Hepatocyte (in vitro differentiated cells): ENCODE measurements around the gene MAPK13. TPM values are rescaled to one million over a fixed set of nuclear protein-coding genes. Genes with fewer than 3 reads are reported as not detected.

Experiments used
- DNase-seq: peaks from one replicate; pipeline ENCODE4 v3.0.0-alpha.2; 2016; ENCODE audit warnings: low spot score
- H2AFZ ChIP-seq: fragments of 200-600 bp; sonication (generic); 2 replicates; pipeline ENCODE4 v1.6.0; 2016; ENCODE audit warnings: antibody characterized with exemption, mild to moderate bottlenecking
- H3K27ac ChIP-seq: fragments of 200-600 bp; sonication (generic); 2 replicates; pipeline ENCODE4 v1.5.1; 2016; ENCODE audit warnings: mild to moderate bottlenecking
- H3K27me3 ChIP-seq: fragments of 200-600 bp; sonication (generic); 2 replicates; pipeline ENCODE4 v1.6.1; 2016
- H3K36me3 ChIP-seq: fragments of 200-600 bp; sonication (generic); replicated peaks from 2 replicates; pipeline ENCODE4 v1.5.1; 2016; ENCODE audit warnings: low read depth; ENCODE audit not compliant: insufficient read depth
- H3K4me1 ChIP-seq: fragments of 200-600 bp; sonication (generic); 2 replicates; pipeline ENCODE4 v1.5.1; 2016; ENCODE audit warnings: mild to moderate bottlenecking, moderate library complexity; ENCODE audit not compliant: insufficient read depth
- H3K4me2 ChIP-seq: fragments of 200-600 bp; sonication (generic); 2 replicates; pipeline ENCODE4 v1.6.0; 2016
- H3K4me3 ChIP-seq: fragments of 200-600 bp; sonication (generic); 2 replicates; pipeline ENCODE4 v1.5.1; 2016; ENCODE audit warnings: mild to moderate bottlenecking
- H3K79me2 ChIP-seq: fragments of 200-600 bp; sonication (generic); 2 replicates; pipeline ENCODE4 v1.6.0; 2017; ENCODE audit warnings: mild to moderate bottlenecking
- H3K9me2 ChIP-seq: fragments of 200-600 bp; sonication (generic); replicated peaks from 2 replicates; pipeline ENCODE4 v1.6.0; 2017; ENCODE audit warnings: mild to moderate bottlenecking; ENCODE audit not compliant: insufficient read depth
- H3K9me3 ChIP-seq: fragments of 200-600 bp; sonication (generic); 2 replicates; pipeline ENCODE4 v1.5.1; 2016; ENCODE audit warnings: low read depth, mild to moderate bottlenecking
- H4K20me1 ChIP-seq: fragments of 200-600 bp; sonication (generic); 2 replicates; pipeline ENCODE4 v1.6.0; 2016; ENCODE audit warnings: mild to moderate bottlenecking; ENCODE audit not compliant: insufficient read depth, poor library complexity, severe bottlenecking
- EZH2 ChIP-seq: fragments of 200-600 bp; sonication (generic); IDR thresholded peaks from 2 replicates; pipeline ENCODE4 v1.6.1; 2016; ENCODE audit warnings: antibody characterized with exemption, mild to moderate bottlenecking, borderline replicate concordance
- EZH2phosphoT487 ChIP-seq: fragments of 200-600 bp; sonication (generic); IDR thresholded peaks from one replicate; pipeline ENCODE4 v1.6.1; 2018; ENCODE audit warnings: antibody characterized with exemption, mild to moderate bottlenecking, low read depth, moderate library complexity; ENCODE audit not compliant: unreplicated experiment, severe bottlenecking
- WGBS: methylation state at CpG from one replicate; pipeline ENCODE4 v1.1.6; 2016; ENCODE audit warnings: low lambda C conversion rate; ENCODE audit errors: missing lambda C conversion rate; 5-methylcytosine and 5-hydroxymethylcytosine counted together
- polyA plus RNA-seq: library from polyadenylated mRNA; unstranded; fragments of >200 nt; fragmentation: Nextera tagmentation; extraction: Ambion mirVana; gene quantifications from 2 replicates; pipeline ENCODE4 v1.2.1, GENCODE V29; 2016
- total RNA-seq: library from RNA; depleted of rRNA; stranded (reverse); fragments of >200 nt; gene quantifications from 2 replicates; pipeline ENCODE4 v1.2.3, GENCODE V29; 2014
- TF ChIP-seq, protein P1 (sequence below): fragments of 200-600 bp; sonication (generic); IDR thresholded peaks from 2 replicates; pipeline ENCODE4 v1.5.1; 2016; ENCODE audit warnings: antibody characterized with exemption, mild to moderate bottlenecking; ENCODE audit not compliant: poor library complexity

Gene MAPK13
- total and polyA plus RNA-seq, 2 experiments from 2014 or later = 43.6 to 50.2 TPM

DNA sequence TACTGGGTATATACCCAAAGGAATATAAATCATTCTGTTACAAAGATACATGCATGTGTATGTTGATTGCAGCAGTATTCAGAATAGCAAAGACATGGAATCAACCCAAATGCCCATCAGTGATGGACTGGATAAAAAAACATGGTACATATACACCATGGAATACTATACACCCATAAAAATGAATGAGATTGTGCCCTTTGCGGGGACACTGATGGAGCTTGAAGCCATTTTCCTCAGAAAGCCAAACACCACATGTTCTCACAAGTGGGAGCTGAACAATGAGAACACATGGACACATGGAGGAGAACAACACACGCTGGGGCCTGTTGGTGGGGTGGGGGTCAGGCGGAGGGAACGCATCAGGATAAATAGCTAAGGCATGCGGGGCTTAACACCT is 41.3 kb upstream of the MAPK13 start:
- Histone ChIP-seq H3K4me1 (no peaks in the 10 kb centered on the region), H2AFZ (no peak overlapping the region), H4K20me1 (no peaks in the 10 kb centered on the region), H3K27ac (no peak overlapping the region), H3K4me2 (no peak overlapping the region), H3K9me2 (no peaks in the 10 kb centered on the region), H3K79me2 (peaks cover 8% of the 10 kb centered on the region), H3K27me3 (no peaks in the 10 kb centered on the region), H3K4me3 (no peak overlapping the region), H3K9me3 (peaks cover 4% of the 10 kb centered on the region), H3K36me3 (no peaks in the 10 kb centered on the region)
- TF ChIP-seq EZH2 (no peak), EZH2phosphoT487 (no peak)
- TF ChIP-seq, protein P1, sequence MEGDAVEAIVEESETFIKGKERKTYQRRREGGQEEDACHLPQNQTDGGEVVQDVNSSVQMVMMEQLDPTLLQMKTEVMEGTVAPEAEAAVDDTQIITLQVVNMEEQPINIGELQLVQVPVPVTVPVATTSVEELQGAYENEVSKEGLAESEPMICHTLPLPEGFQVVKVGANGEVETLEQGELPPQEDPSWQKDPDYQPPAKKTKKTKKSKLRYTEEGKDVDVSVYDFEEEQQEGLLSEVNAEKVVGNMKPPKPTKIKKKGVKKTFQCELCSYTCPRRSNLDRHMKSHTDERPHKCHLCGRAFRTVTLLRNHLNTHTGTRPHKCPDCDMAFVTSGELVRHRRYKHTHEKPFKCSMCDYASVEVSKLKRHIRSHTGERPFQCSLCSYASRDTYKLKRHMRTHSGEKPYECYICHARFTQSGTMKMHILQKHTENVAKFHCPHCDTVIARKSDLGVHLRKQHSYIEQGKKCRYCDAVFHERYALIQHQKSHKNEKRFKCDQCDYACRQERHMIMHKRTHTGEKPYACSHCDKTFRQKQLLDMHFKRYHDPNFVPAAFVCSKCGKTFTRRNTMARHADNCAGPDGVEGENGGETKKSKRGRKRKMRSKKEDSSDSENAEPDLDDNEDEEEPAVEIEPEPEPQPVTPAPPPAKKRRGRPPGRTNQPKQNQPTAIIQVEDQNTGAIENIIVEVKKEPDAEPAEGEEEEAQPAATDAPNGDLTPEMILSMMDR = no peak
- 93% methylated on average over 5 of the region's 5 CpGs for WGBS
- DNase-seq = no peak

DNA sequence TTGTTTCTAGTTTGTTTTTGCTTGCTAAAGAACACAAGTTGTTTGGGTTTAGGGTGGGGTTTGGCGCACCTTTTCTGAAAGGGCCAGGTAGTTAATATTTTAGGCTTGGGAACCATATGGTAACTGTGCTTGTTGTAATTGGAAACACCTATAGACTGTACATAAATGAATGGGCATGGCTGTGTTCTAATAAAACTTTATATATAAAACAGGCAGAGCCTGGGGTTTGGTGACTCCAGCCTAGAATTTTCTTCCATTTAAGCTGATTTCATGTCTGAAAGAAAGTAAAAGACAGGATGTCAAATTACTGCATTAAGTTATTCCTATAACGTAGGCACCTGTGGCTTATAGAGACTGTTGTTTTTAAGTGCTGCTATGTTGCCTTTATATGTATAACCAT is 36.1 kb upstream of the MAPK13 start:
- H3K79me2 ChIP-seq = no peaks in the 10 kb centered on the region
- no peaks in the 10 kb centered on the region for H3K9me2 ChIP-seq
- H2AFZ ChIP-seq = no peak overlapping the region
- H3K9me3 ChIP-seq = no peaks in the 10 kb centered on the region
- H3K4me2 ChIP-seq = no peak overlapping the region
- 93% methylated on average over 2 of the region's 2 CpGs for WGBS
- no peaks in the 10 kb centered on the region for H3K27me3 ChIP-seq
- no peak for DNase-seq
- H3K4me3 ChIP-seq = no peak overlapping the region
- no peaks in the 10 kb centered on the region for H3K36me3 ChIP-seq
- H3K4me1 ChIP-seq = peaks cover 22% of the 10 kb centered on the region
- TF ChIP-seq, protein P1 = no peak
- TF ChIP-seq EZH2 = no peak
- TF ChIP-seq EZH2phosphoT487 = no peak
- H3K27ac ChIP-seq = peak overlapping the region; percentile 97
- H4K20me1 ChIP-seq = no peaks in the 10 kb centered on the region

DNA sequence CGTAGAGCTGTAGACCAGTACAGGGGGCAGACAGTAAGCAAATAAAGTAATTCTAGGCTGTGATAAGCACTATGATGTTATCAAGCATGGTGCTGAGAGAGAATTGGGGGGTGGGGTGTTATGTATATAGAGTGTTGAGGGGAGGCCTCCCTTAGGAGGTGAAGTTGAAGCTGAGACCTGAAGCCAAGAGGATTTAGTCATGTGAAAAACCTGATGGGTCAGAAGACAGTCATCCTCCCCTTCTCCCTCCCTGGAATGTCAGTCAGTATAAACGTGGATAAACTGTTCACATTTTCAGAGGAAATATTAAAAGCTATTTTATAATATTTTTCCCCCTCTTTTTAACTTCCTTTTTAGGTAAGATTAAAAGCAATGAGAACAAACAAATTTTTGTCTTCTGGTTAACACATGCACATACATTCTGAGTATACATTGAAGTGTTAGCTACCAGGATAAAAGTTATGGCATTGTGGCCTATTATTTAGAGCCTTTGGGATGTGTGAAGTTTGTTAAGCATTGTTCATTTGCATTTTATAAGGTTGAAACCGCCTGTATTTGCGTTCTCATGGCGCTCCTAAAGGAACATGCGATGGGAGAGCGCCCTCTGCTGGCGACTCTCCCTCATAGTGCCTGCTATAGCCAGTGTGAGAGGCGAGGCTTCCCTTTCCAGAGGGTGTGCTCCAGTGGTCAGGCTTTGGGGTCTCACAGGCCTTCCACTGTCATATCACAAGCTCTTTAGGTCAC is 35.4 kb upstream of the MAPK13 start:
- no peak overlapping the region for H3K4me3 ChIP-seq
- 9% methylated on average over 9 of the region's 9 CpGs for WGBS
- H3K79me2 ChIP-seq = no peaks in the 10 kb centered on the region
- no peaks in the 10 kb centered on the region for H3K9me3 ChIP-seq
- peaks cover 22% of the 10 kb centered on the region for H3K4me1 ChIP-seq
- TF ChIP-seq EZH2 (no peak), EZH2phosphoT487 (no peak)
- TF ChIP-seq, protein P1 = peak; percentile 97
- peak; percentile 93 for DNase-seq
- no peak overlapping the region for H2AFZ ChIP-seq
- peak overlapping the region; percentile 68 for H3K4me2 ChIP-seq
- H3K27me3 ChIP-seq = no peaks in the 10 kb centered on the region
- no peaks in the 10 kb centered on the region for H3K36me3 ChIP-seq
- no peaks in the 10 kb centered on the region for H3K9me2 ChIP-seq
- peak overlapping the region; percentile 97 for H3K27ac ChIP-seq
- no peaks in the 10 kb centered on the region for H4K20me1 ChIP-seq
